Suprapubic skin (tissue), 4 donors: ENCODE measurements around the gene RGS7. TPM values are rescaled to one million over a fixed set of nuclear protein-coding genes. Genes with fewer than 3 reads are reported as not detected.

Source experiments
- DNase-seq, 2 donors: peaks; one replicate each; pipeline ENCODE4 v3.0.0-alpha.2; 2019; ENCODE audit warnings: low spot score in 2 of 2
- H3K27ac ChIP-seq: fragments of 200-600 bp; sonication (generic); one replicate; pipeline ENCODE4 v1.5.1; 2019
- H3K27me3 ChIP-seq: fragments of 200-600 bp; sonication (generic); one replicate; pipeline ENCODE4 v1.5.1; 2019
- H3K36me3 ChIP-seq: fragments of 200-600 bp; sonication (generic); one replicate; pipeline ENCODE4 v1.5.1; 2019
- H3K4me1 ChIP-seq: fragments of 200-600 bp; sonication (generic); one replicate; pipeline ENCODE4 v1.5.1; 2019
- H3K4me3 ChIP-seq: fragments of 200-600 bp; sonication (generic); one replicate; pipeline ENCODE4 v1.5.1; 2019; ENCODE audit warnings: mild to moderate bottlenecking
- H3K9me3 ChIP-seq: fragments of 200-600 bp; sonication (generic); one replicate; pipeline ENCODE4 v1.5.1; 2019
- CTCF ChIP-seq, 2 donors: fragments of 200-600 bp in 1 of 2; fragments of 450-650 bp in 1 of 2; sonication (generic) in 1 of 2; IDR thresholded peaks; one replicate each; pipeline ENCODE4 v1.5.1; 2016 to 2019; ENCODE audit warnings: antibody characterized with exemption in 2 of 2, mild to moderate bottlenecking in 1 of 2, moderate library complexity in 1 of 2
- EP300 ChIP-seq: sonication (generic); formaldehyde crosslinking; IDR thresholded peaks from one replicate; pipeline ENCODE4 v1.6.1; 2017; ENCODE audit warnings: antibody characterized with exemption
- POLR2A ChIP-seq, 2 donors: fragments of 450-650 bp; IDR thresholded peaks; one replicate each; pipeline ENCODE4 v1.6.1; 2017; ENCODE audit warnings: antibody characterized with exemption in 2 of 2, mild to moderate bottlenecking in 2 of 2, moderate library complexity in 2 of 2
- POLR2AphosphoS5 ChIP-seq, 3 donors: sonication (generic); formaldehyde crosslinking; IDR thresholded peaks; one replicate each; pipeline ENCODE4 v1.6.1; 2017; ENCODE audit warnings: antibody characterized with exemption in 3 of 3
- WGBS: methylation state at CpG from one replicate; pipeline ENCODE4 v1.1.5; 2018; 5-methylcytosine and 5-hydroxymethylcytosine counted together
- total RNA-seq, 4 donors: library from RNA; depleted of rRNA; stranded (reverse); fragments of >200 nt; gene quantifications; one replicate each; pipeline ENCODE4 v1.1.0, GENCODE V29; 2016

RGS7 gene
- total RNA-seq, 4 donors from 2014 or later: not detected

DNA sequence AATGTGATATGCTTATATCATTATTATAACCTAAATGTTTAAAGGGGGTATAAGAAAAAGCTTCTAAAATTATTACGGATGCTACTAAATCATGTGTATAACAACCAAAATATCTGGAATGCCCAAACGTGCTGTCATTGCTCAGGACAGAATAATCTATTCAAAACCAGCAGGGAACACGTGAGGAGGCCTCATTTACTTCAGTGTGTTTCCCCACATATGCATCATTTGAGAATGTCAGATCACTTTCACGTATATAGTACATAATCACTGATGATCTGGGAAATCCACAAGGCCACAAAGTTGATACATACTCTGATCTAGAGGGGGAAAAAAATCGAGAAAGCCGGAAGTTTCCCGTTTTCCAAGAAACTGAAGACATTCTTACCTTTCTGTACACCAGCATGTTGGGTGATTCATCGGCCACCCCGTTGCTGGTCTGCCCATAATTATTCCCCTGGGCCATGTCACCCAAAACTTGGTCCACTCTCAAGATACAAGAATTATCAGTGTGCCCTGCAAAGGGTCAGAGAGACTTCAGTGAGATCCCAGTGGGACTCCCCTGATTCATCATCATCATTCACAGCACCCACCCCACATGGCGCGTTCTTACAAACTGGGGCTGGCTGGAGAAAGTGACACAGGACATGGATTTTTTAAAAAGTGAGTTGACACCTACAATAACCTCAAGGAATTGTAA, 1.5 kb downstream of the RGS7 start:
- 82% methylated on average over 11 of the region's 11 CpGs for WGBS
- TF ChIP-seq POLR2A (IDR thresholded peaks at IDR 0.05) (no peak), POLR2AphosphoS5 (IDR thresholded peaks at IDR 0.05) (no peak), CTCF (IDR thresholded peaks at IDR 0.05) (no peak), EP300 (no peak)
- no peak for DNase-seq

GRCh38 chr1:241352401-241352800, 4.6 kb downstream of the RGS7 start:
- DNase-seq: no peak
- H3K27ac ChIP-seq: no peak overlapping the region
- 70% methylated on average over 2 of the region's 2 CpGs for WGBS

More for the DNA sequence above, 1.5 kb downstream of the RGS7 start:
- no peaks in the 10 kb centered on the region for H3K36me3 ChIP-seq
- no peak overlapping the region for H3K27ac ChIP-seq
- no peak overlapping the region for H3K4me3 ChIP-seq
- peaks cover 13% of the 10 kb centered on the region for H3K27me3 ChIP-seq
- no peaks in the 10 kb centered on the region for H3K9me3 ChIP-seq
- peaks cover 13% of the 10 kb centered on the region for H3K4me1 ChIP-seq

DNA sequence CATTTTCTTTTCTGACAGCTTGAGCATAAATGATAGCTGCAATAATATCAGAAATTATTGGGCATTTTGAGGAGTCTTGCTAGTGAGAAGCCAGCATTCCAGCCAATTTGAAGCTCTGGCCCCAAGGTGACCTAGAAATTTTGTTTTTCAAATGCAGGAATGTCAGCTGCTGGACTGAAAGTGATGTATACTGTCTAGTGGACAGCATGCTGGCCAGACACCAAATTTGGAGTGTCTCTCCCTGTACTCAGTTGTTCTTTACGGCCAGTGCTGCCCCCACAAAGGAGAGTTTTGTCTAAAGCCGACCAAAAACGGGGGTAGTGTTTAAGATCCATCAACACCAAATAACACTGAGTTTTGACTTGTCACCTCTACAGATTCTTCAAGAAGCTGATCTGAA, 5.2 kb downstream of the RGS7 start:
- no peak overlapping the region for H3K4me3 ChIP-seq
- TF ChIP-seq EP300: no peak
- no peaks in the 10 kb centered on the region for H3K9me3 ChIP-seq
- no peak overlapping the region for H3K27ac ChIP-seq
- H3K4me1 ChIP-seq: peaks cover 7% of the 10 kb centered on the region
- H3K36me3 ChIP-seq: no peaks in the 10 kb centered on the region
- peaks cover 9% of the 10 kb centered on the region for H3K27me3 ChIP-seq
- no peak for DNase-seq
- WGBS: 69% methylated on average over 3 of the region's 3 CpGs

More at GRCh38 chr1:241352401-241352800, 4.6 kb downstream of the RGS7 start:
- Histone ChIP-seq H3K4me3 (no peak overlapping the region), H3K9me3 (no peaks in the 10 kb centered on the region), H3K4me1 (peaks cover 13% of the 10 kb centered on the region), H3K27me3 (peaks cover 13% of the 10 kb centered on the region), H3K36me3 (no peaks in the 10 kb centered on the region)
- TF ChIP-seq POLR2A (IDR thresholded peaks at IDR 0.05) (no peak), EP300 (no peak), CTCF (IDR thresholded peaks at IDR 0.05) (no peak), POLR2AphosphoS5 (IDR thresholded peaks at IDR 0.05) (no peak)

GRCh38 chr1:241343956-241344355, 13.0 kb downstream of the RGS7 start:
- H3K27me3 ChIP-seq: no peaks in the 10 kb centered on the region
- no peak overlapping the region for H3K4me3 ChIP-seq
- H3K4me1 ChIP-seq: no peaks in the 10 kb centered on the region
- H3K27ac ChIP-seq: no peak overlapping the region
- DNase-seq: no peak
- TF ChIP-seq POLR2A (IDR thresholded peaks at IDR 0.05) (no peak), EP300 (no peak), CTCF (IDR thresholded peaks at IDR 0.05) (no peak), POLR2AphosphoS5 (IDR thresholded peaks at IDR 0.05) (no peak)
- 71% methylated on average over 2 of the region's 2 CpGs for WGBS
- H3K36me3 ChIP-seq: no peaks in the 10 kb centered on the region
- no peaks in the 10 kb centered on the region for H3K9me3 ChIP-seq

DNA sequence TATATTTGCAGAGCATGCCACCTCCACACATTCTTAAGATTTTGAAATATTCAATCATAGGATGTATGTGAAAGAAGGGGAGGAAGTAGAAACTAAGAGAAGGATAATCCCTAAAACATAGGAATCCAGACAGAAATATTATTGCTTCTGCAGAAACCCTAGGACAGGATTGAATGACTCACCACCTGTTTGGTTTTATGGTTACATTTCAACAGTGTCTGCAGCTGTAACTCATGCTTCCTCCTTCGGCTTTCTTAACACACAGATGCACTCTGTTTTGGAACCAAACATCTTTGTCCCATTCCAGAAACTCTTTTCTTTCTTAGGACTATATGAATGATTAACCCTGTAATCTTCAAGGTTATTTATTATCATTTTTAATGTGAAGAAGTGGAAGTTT, 20.7 kb downstream of the RGS7 start:
- DNase-seq: no peak
- no peak overlapping the region for H3K27ac ChIP-seq
- WGBS: 43% methylated on average over 1 of the region's 1 CpG

More for the DNA sequence above, 20.7 kb downstream of the RGS7 start:
- Histone ChIP-seq H3K27me3 (no peaks in the 10 kb centered on the region), H3K36me3 (no peaks in the 10 kb centered on the region), H3K4me3 (no peak overlapping the region), H3K4me1 (no peaks in the 10 kb centered on the region), H3K9me3 (no peaks in the 10 kb centered on the region)
- TF ChIP-seq POLR2AphosphoS5 (IDR thresholded peaks at IDR 0.05) (no peak), CTCF (IDR thresholded peaks at IDR 0.05) (no peak), POLR2A (IDR thresholded peaks at IDR 0.05) (no peak), EP300 (no peak)
